Putamen (tissue), 1 donor: Measurements from ENCODE around the gene SPINT3.
"Not testable (repeated sequence)": the region's sequence is repeated elsewhere in the genome, so short reads cannot be mapped to it uniquely, and the experiment has no call there.

Experiments used
- DNase-seq: peaks from one replicate; pipeline ENCODE4 v3.0.0-alpha.2; 2016; ENCODE audit warnings: low spot score

The SPINT3 gene

GRCh38 chr20:45502561-45502960 is 12.9 kb downstream of the SPINT3 start:
- no peak for DNase-seq

- no peak for DNase-seq
Measured at GRCh38 chr20:45501600-45501999, 13.8 kb downstream of the SPINT3 start.

- DNase-seq = no peak
Measured at GRCh38 chr20:45500022-45500421, 15.4 kb downstream of the SPINT3 start.

GRCh38 chr20:45497971-45498494 is 17.4 kb downstream of the SPINT3 start:
- no peak for DNase-seq

- no peak for DNase-seq
Measured at GRCh38 chr20:45496166-45496565, 19.3 kb downstream of the SPINT3 start.

GRCh38 chr20:45495501-45495941 is 19.9 kb downstream of the SPINT3 start:
- no peak for DNase-seq

GRCh38 chr20:45489083-45489531 is 26.3 kb downstream of the SPINT3 start:
- no peak for DNase-seq

- DNase-seq = no peak
Measured at GRCh38 chr20:45487231-45487635, 28.2 kb downstream of the SPINT3 start.

- no peak for DNase-seq
Measured at GRCh38 chr20:45485388-45485787, 30.0 kb downstream of the SPINT3 start.

- no peak for DNase-seq
Measured at GRCh38 chr20:45484676-45485075, 30.7 kb downstream of the SPINT3 start.

GRCh38 chr20:45479822-45480221 is 35.6 kb downstream of the SPINT3 start:
- no peak for DNase-seq

GRCh38 chr20:45477530-45478148 is 37.8 kb downstream of the SPINT3 start:
- not testable (repeated sequence) for DNase-seq

- DNase-seq = not testable (repeated sequence)
Measured at GRCh38 chr20:45472286-45472685, 43.1 kb downstream of the SPINT3 start.

- no peak for DNase-seq
Measured at GRCh38 chr20:45470937-45471336, 44.5 kb downstream of the SPINT3 start.

GRCh38 chr20:45470262-45470931 is 45.0 kb downstream of the SPINT3 start:
- DNase-seq = no peak

- DNase-seq = no peak
Measured at GRCh38 chr20:45469336-45470261, 45.8 kb downstream of the SPINT3 start, which contains the start of gene WFDC2. TSS of gene WFDC2 (plus strand) at chr20:45469753. CDS start at chr20:45469782, 29 bp downstream.

GRCh38 chr20:45467861-45468260 is 47.6 kb downstream of the SPINT3 start:
- peak; percentile 46 for DNase-seq

- DNase-seq = no peak
Measured at GRCh38 chr20:45467172-45467571, 48.2 kb downstream of the SPINT3 start.

GRCh38 chr20:45465491-45466266 is 49.7 kb downstream of the SPINT3 start:
- no peak for DNase-seq

GRCh38 chr20:45463709-45464108 is 51.7 kb downstream of the SPINT3 start:
- no peak for DNase-seq
